Measurements from ENCODE around the gene MRPL37.
"Not testable (repeated sequence)": the region's sequence is repeated elsewhere in the genome, so short reads cannot be mapped to it uniquely, and the experiment has no call there.

The MRPL37 gene

GRCh38 chr1:54220004-54220811 lies 20.2 kb downstream of the MRPL37 start:
- DNase-seq: peak; percentile 38

- no peak for DNase-seq
These were observed 21.3 kb downstream of the MRPL37 start for GRCh38 chr1:54221113-54221834.

- DNase-seq: no peak
These were observed 22.0 kb downstream of the MRPL37 start for GRCh38 chr1:54221867-54222484.

- no peak for DNase-seq
These were observed 22.7 kb downstream of the MRPL37 start for GRCh38 chr1:54222711-54223110.

GRCh38 chr1:54223441-54224202 lies 23.7 kb downstream of the MRPL37 start:
- no peak for DNase-seq

- DNase-seq: no peak
These were observed 24.3 kb downstream of the MRPL37 start for GRCh38 chr1:54224233-54224632.

GRCh38 chr1:54225378-54225777 lies 25.4 kb downstream of the MRPL37 start:
- no peak for DNase-seq

- no peak for DNase-seq
These were observed 26.1 kb downstream of the MRPL37 start for GRCh38 chr1:54225986-54226559.

- peak; percentile 54 for DNase-seq
These were observed 27.2 kb downstream of the MRPL37 start for GRCh38 chr1:54227091-54227602.

GRCh38 chr1:54227891-54228310 lies 27.9 kb downstream of the MRPL37 start:
- no peak for DNase-seq

- no peak for DNase-seq
These were observed 28.7 kb downstream of the MRPL37 start for GRCh38 chr1:54228638-54229079.

- peak; percentile 87 for DNase-seq
These were observed 29.4 kb downstream of the MRPL37 start for GRCh38 chr1:54229281-54229891.

- no peak for DNase-seq
These were observed 30.8 kb downstream of the MRPL37 start for GRCh38 chr1:54230507-54231339.

GRCh38 chr1:54233196-54233595 lies 33.2 kb downstream of the MRPL37 start:
- DNase-seq: not testable (repeated sequence)

GRCh38 chr1:54234284-54234683 lies 34.3 kb downstream of the MRPL37 start:
- DNase-seq: no peak

- DNase-seq: no peak
These were observed 37.6 kb downstream of the MRPL37 start for GRCh38 chr1:54237586-54237985.

- no peak for DNase-seq
These were observed 38.5 kb downstream of the MRPL37 start for GRCh38 chr1:54238353-54239034.

- DNase-seq: peak; percentile 60
These were observed 39.0 kb downstream of the MRPL37 start for GRCh38 chr1:54239035-54239383.

- DNase-seq: peak; percentile 51
These were observed 39.7 kb downstream of the MRPL37 start for GRCh38 chr1:54239631-54240031.

- DNase-seq: no peak
These were observed 40.9 kb downstream of the MRPL37 start for GRCh38 chr1:54240741-54241335.

All from fibroblast of skin of right biceps (primary cell).